SW 1271 (cell line): ENCODE data around the gene ACOXL.
"Not testable (repeated sequence)": the region's sequence is repeated elsewhere in the genome, so short reads cannot be mapped to it uniquely, and the experiment has no call there.

Experiments
- DNase-seq, 2 experiments: peaks; one replicate each; lab custom pipeline; 2025; lab: John Stamatoyannopoulos, UW

Gene ACOXL

DNA sequence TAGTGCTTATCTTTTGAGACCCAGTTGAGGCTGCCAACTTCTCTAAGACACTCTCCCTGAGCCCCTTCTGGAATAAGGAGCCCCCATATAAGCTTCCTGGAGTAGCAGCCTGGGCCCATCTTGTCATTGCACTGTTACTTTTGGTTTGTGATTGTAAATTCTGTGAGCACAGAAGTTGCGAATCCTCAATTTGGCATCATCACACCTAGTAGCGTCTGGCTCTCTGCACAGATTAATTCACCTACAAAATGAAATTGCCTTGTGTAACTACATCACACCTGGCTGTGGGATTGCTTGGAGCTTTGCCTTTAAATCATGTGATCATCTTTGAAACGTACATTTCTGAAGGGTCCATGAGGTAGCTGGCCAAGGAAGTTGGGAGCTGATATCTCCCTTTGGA is 195.2 kb downstream of the ACOXL start:
- no peak for DNase-seq

DNA sequence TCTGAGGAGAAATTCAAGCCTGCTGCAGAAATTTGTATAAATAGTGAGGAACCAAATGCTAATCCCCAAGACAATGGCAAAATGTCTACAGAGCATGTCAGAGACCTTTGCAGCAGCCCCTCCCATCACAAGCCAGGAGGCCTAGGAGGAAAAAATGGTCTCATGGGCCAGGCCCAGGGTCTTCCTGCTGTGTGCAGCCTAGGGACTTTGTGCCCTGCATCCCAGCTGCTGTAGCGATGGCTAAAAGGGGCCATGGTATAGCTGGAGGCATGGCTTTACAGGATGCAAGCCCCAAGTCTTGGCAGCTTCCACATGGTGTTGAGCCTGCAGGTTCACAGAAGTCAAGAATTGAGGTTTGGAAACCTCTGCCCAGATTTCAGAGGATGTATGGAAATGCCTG is 197.2 kb downstream of the ACOXL start:
- DNase-seq: no peak

DNA sequence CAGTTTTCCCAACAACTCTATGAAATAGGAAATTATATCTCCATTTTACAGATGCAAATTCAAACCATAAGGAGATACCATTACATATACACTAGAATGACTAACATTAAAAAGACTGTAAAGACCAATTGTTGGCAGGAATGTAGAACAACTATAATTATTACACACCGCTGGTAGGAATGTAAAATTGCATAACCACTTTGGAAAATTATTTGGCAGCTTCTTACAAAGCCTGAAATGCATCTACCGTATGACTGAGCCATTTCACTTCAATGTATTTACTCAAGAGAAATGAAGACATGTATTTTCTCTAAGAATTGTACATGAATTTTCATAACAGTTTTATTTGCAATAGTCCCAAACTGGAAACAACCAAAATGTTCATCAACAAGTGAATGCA is 199.3 kb downstream of the ACOXL start:
- DNase-seq: no peak

DNA sequence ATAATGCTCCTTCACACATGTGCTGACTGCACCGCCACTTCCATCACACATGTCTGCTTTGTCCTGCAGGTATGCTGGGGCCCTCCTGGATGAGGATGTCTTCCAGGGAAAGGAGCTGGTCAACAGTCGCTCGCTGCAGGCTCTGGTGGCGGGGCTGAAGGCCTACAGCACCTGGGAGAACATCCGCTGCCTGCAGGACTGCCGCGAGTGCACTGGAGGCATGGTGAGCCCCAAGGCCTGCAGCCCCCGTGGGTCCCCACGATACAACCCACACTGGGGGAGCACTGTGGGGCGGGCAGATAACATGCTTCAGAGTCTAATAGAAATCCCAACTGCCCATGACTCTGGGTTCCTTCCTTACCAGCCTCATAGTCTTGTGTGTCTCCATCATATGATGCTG is 201.0 kb downstream of the ACOXL start:
- no peak for DNase-seq

DNA sequence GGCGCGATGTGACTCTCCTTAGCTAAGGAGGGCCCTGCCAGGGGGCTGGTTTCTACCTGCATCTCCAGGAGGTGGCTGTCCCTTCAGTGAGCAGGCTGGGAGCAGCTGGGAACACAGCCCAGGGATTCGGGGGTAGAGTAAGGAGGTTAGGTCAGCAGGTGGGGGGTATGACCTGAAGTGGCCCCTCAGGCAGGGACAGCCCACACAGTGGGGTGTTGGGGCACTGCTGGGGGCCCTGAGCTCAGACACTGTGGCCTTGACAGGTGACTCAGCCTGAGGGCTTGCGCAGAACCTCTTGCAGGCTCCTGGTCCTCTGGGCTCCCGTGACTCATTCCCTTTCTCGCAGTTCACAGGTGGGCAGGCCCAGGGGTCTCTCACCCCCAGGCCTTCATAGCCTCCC is 202.6 kb downstream of the ACOXL start:
- DNase-seq: no peak

GRCh38 chr2:110940376-110940910 is 208.1 kb downstream of the ACOXL start:
- no peak for DNase-seq

GRCh38 chr2:110941226-110941625 is 208.9 kb downstream of the ACOXL start:
- DNase-seq: no peak

DNA sequence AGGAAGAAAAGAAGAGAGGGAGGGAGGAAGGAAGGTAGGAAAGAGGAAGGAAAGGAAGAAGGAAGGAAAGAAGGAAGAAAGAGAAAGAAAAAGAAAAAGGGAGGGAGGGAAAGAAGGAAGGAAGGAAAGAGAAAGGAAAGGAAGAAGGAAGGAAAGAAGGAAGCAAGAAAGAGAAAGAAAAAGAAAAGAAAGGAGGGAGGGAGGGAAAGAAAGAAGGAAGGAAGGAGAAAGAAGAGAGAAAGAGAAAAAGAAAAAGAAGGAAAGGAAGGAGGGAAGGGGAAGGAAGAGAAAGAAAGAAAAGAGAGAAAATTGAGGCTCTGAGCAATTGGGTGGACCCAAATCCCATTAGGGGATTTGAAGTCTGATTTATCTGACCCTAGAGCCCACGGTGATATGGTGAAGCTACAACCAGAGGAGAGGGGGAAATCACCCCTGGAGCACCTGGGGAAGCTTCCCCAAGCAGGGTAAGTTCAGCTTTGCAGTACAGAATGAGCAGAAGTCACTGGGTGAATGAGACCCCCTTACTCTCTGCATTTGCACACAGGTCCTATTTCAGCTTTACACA is 210.8 kb downstream of the ACOXL start:
- DNase-seq: no peak

GRCh38 chr2:110946902-110947301 is 214.5 kb downstream of the ACOXL start:
- no peak for DNase-seq

DNA sequence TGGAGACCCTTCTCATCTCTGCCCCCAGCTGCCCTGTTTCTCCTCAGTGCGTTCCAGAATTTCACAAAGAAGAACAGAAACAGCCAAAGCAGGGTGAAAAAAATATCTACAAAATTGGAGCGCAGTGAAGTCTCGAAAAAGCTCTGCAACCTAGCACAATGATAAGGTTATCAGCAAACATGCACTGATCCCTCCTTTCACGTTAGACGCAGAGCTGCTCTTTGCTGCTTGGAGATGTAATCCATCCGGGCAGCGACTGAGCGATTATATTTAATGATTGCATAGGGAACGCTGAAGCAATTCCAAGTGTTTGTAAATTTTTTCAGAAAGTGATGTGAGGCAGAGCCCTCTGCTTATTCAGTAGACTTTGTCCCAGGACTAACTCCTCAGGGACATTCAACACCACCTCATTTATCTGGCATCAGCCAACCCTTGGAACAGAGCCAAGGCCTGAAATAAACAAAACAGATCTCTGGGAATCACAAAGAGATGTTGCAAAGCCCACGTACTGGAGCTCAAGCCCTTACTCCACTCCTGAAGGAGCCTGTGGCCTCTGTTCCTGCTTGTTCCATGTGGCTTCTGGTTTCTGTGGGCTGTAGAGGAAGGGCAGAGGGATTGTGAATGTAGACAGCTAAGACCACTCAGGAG is 215.8 kb downstream of the ACOXL start:
- DNase-seq: no peak

DNA sequence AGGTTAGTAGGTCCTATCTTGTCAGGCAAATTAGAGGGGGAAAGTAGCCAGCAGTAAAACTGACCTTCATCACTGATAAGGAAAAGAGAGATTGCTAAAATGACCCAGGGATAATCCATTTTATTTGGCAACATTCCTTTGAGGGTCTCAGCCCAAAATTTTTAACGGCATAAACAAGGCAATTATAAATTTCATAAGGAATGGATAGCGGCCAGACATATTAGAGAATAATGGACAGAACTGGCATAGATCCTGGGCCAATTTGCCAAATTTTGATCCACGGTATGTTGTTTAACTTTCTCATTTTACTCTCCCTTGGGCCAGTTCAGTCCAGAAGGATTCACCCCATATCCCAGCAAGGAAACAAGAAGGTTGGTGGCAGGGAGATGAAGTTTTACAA is 217.9 kb downstream of the ACOXL start:
- DNase-seq: no peak

- no peak for DNase-seq
These were observed 222.7 kb downstream of the ACOXL start for GRCh38 chr2:110955045-110955444.

DNA sequence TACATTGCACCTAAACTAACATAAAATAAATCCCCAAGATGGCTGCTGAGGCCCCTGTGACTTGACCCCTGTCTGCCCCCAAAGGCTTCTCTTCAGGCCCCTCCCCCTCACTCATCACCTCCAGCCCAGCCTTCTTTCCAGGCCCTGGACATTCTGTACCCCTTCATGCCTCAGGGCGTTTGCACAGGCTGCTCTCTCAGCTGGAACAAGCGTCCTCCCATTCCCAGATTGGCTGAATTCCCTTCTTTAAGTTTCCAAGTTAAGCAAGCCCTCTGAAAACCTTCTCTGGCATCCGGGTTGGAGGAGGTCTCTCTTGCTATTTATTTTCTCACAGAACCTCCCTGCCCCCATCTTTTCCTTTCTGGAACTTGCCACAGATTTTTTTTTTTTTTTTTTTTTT is 223.2 kb downstream of the ACOXL start:
- DNase-seq: no peak

DNA sequence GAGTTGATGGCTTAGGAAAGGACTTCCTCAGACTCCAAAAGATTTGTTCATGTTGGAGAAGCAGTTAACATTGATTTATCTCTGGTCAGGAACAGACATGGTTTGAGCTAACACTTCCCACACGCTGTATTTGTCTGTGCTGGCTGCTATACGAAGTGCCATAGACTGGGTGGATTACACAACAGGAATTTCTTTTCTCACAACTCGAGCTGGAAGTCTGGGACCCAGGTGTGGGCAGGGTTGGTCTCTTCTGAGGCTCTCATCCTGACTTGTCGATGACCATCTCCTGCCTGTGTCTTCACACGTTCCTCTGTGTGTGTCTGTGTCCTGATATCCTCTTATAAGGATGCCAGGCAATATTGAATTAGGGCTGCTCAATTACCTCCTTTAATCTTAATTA is 224.9 kb downstream of the ACOXL start:
- DNase-seq: no peak

DNA sequence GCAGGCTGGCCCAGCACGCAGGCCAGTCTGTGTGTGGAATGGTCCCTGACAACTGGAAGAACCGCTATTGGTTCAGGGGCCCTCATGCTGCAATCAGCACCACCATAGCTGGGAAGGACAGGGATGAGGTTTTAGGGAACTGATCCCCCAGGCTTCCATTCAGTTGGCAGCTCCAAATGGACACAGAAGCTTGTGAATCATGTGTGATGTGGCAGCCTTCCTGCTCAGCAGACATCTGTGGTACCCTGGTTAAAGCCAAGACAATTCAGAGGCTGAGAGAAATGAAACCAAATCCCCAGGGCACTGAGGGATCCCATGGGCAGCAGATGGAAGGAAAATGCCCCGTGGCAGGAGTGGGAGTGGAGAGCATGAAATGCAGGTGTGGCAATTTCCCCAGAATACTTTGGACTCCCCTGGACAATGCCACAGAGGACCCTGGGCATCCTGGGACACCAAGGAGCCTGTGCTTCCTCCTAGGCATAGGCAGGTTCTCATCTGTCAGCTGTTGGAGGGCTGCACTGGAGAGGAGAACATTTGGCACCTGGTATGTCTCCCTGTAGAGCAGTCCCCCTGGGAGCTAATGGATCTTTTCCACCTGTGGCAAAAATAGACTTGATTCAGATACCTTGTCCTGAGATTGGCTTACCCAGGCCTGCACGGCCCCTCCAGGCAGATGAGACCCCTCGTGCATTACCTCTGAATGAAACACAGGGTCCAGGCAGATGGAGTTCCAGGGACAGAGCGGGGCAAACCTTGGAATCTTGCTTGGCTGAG is 226.2 kb downstream of the ACOXL start:
- no peak for DNase-seq

DNA sequence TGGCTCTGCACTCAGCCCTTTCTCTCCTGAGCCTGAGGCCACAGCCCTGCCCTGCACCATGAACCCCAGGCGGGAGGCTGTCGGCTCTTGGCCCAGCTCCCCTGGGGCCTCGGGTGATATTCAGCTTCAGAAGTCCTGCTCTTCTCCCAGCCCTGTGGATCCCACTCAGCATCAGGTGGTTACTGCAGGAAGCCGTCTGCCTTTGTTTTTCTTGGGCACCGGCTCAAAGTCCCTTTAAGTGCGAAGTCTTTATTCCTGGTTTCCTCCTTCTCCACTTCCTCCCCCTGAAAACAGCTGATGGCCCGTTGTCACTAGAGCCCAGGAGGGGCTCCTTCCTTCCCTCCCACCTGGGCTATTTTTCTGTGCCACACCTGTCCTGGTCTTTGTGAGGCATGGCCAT is 226.8 kb downstream of the ACOXL start:
- no peak for DNase-seq

DNA sequence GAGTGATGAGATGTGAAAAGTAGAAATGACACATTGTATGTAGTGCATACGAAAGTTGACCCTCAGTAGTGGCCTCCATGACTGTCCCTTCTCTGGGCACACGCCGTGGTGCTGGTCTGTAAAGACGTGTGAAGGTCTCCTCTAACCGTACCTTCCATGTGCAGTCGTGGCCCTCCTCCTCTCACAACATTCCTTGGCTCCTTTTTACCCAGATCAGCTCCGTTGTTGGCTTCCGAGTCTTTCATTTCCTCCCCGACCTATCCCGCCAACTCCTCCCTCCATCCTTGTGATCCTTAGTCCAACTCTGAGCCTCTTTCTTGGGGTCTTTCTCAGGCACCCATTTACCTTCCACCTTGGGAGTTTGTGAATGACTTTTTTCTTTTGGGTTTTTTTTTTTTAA is 227.9 kb downstream of the ACOXL start:
- DNase-seq: no peak

DNA sequence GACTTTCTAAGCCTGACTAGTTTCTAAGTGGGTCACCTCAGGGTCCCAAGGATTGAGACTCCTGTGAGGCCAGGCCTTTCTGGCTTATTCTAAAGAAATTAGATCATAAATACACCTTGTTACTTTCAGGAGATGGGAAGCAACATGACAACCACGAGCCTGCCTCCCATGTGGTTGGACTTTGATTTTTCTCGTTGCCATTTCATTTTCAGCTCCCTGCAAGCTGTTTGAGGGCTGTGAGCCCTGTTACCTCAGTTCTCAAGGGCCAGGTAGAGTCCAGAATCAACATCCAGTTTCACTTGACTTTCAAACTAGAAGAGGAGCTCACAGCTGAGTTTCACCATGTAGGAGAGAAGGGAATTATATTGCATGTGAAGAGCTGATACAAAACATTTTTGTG is 228.6 kb downstream of the ACOXL start:
- no peak for DNase-seq

- DNase-seq: not testable (repeated sequence)
These were observed 229.3 kb downstream of the ACOXL start for GRCh38 chr2:110961643-110962042.

DNA sequence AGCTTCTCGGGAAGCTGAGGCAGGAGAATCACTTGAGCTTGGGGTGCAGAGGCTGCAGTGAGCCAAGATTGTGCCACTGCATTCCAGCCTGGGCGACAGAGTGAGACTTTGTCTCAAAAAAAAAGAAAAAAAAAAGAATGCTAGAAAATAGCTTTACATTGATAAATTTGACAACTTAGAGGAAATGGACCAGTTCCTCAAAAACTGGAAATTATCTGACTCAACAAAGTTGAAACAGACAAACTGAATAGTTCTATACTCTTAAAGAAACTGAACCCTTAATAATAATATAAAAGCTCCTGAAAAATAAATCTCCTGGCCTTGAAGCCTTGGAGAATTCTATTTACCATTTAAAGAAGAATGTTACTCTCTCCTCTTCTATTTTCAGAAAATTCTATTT is 237.3 kb downstream of the ACOXL start:
- no peak for DNase-seq

DNA sequence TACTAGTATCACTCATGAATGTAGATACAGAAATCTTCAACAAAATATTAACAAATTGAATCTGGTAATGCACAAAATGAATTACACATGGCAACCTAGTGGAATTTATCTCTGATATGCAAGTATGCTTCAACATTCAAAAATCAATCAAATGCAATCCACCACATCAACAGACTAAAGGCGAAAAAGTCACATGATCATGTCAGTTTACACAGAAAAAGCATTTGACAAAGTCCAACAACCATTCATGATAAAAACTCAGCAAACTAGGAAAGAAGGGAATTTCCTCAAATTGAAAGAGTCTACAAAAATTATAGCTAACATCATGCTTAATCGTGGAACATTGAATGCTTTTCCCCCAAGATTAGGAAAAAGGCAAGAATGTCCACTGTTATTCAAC is 237.8 kb downstream of the ACOXL start:
- no peak for DNase-seq

DNA sequence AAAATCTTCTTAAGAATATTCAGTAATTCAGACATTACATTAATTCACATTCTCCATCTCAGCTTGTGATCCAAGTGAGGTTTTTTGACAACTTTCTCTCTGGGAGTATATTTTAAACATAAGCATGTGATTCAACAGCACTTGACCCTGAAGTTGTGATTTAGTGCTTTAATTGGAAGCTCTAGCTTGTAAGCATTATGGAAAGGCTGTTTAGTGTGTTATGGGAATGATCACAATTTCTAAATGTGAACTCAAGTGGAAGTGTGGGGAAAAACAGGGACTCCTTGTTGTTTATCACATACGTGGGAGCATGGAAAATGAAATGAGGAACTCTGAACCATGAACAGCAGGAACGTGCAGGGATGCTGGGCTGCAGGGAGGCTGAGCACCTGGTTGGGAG is 239.4 kb downstream of the ACOXL start:
- no peak for DNase-seq

DNA sequence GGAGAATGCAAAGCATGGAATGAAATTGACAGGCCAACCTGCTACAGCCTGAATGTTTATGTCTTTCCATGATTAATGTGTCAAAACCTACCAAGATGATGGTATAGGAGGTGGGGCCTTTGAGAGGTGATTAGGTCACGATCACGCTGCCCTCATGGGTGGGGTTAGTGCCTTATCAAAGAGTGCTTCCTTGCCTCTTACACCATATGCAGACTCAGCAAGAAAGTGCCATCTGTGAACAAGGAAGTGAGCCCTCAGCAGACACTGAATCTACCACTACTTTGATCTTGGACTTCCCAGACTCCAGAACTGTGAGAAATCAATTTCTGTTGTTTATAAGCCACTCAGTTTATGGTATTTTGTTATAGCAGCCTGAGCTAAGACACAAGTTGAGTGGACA is 240.9 kb downstream of the ACOXL start:
- DNase-seq: no peak
